ENCODE measurements around the gene FOXP1.

GRCh38 chr3:71371282-71371681 is 212.2 kb downstream of the FOXP1 start:
- TF ChIP-seq CTCF (conservative IDR thresholded peaks at IDR 0.05; ENCODE audit: low read depth, low read length), result no peak
- no peak for TF ChIP-seq EZH2 (IDR thresholded peaks at IDR 0.05; ENCODE audit: borderline replicate concordance, low read depth, low read length, poor library complexity, severe bottlenecking)
